GM19467 (cell line): ENCODE data around the gene FAM72C.
"Not testable (repeated sequence)": the region's sequence is repeated elsewhere in the genome, so short reads cannot be mapped to it uniquely, and the experiment has no call there.

Experiments
- ATAC-seq: cut with Tn5 transposase; IDR thresholded peaks from one replicate; pipeline ENCODE4 v1.9.1; 2021; ENCODE audit warnings: mild to moderate bottlenecking, moderate library complexity; ENCODE audit not compliant: unreplicated experiment

The FAM72C gene

DNA sequence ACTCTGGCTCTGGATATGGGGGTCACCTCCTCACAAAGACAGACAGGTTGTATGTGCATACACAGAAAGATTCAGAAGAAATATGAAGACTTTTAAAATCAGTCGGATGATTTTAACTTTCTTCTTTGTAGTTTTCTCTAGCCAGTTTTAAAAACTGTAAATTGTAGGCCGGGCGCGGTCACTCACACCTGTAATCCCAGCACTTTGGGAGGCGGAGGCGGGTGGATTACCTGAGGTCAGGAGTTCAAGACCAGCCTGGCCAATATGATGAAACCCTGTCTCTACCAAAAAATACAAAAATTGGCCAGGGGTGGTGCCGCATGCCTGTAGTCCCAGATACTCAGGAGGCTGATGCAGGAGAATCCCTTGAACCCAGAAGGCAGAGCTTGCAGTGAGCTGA lies 58.1 kb downstream of the FAM72C start:
- not testable (repeated sequence) for ATAC-seq
